ENCODE measurements around the gene PRDM7.

DNA sequence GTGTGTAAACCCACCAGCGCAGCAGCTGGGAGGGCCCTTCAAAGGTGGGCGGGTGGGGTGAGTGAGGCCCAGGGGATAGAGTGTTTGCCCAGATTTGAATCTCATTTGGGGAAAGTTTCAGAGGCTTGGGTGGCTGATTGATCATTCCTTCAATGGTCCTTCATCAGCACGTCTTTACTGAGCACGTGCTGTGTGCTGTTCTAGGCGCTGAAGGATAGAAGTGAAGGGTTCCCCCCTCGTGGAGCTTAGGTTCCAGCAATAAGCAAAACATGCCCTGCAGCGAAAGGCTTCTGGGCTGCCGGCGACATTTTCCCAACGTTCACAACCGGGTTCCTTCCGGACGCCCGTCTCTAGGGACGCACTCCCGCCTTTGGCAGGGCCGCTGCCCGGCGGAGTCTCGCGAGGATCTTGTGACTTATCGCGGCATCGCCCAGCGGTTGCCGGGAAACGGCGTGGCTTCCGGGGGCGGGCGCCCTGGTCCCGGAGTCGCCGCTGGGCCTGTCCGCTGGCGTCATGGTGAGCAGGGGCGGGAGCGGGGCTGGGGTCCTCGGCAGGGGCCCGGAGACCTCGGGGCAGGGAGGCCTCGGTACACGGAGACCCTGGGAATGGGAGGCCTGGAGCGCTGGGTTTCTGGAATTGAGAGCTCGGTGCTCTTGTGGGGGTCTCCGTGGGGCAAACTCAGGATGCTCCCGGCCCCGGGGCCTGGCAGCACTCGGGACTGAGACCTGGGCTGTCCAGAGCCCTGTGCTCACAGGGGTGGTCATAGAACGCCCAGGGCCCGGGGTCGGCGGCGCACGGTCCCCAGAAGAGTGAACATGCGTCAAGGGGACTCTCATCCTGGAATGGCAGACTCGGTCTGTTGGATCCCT lies 54.7 kb downstream of the PRDM7 start:
- TF ChIP-seq, protein P1, sequence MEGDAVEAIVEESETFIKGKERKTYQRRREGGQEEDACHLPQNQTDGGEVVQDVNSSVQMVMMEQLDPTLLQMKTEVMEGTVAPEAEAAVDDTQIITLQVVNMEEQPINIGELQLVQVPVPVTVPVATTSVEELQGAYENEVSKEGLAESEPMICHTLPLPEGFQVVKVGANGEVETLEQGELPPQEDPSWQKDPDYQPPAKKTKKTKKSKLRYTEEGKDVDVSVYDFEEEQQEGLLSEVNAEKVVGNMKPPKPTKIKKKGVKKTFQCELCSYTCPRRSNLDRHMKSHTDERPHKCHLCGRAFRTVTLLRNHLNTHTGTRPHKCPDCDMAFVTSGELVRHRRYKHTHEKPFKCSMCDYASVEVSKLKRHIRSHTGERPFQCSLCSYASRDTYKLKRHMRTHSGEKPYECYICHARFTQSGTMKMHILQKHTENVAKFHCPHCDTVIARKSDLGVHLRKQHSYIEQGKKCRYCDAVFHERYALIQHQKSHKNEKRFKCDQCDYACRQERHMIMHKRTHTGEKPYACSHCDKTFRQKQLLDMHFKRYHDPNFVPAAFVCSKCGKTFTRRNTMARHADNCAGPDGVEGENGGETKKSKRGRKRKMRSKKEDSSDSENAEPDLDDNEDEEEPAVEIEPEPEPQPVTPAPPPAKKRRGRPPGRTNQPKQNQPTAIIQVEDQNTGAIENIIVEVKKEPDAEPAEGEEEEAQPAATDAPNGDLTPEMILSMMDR (conservative IDR thresholded peaks at IDR 0.05; ENCODE audit: low read depth, low read length), result no peak
- TF ChIP-seq EZH2 (IDR thresholded peaks at IDR 0.05; ENCODE audit: low read length, unreplicated experiment), result no peak
